HG02571 (cell line): Measurements from ENCODE around the gene NFASC.

ENCODE experiments used
- ATAC-seq: cut with Tn5 transposase; IDR thresholded peaks from one replicate; pipeline ENCODE4 v1.9.1; 2021; ENCODE audit warnings: mild to moderate bottlenecking, moderate library complexity; ENCODE audit not compliant: unreplicated experiment

NFASC gene

DNA sequence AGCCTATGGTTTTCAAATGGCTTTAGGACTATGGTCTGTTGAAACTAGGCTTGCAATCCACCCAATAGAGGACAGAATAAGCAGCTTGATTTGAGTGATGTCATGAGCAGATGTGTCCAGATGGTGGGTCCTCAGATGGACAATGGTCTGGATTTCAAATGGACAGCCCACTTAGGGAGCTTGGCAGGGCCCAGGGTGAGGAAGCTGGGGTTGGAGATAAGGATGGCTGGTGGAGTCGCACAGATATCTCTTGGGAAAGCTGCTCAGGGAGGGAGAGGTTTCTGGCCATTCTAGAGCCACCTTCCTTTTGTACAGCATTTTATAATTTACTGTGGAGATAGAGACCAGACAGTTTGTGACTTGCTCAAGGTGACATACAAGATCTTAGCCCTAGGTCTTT is 55.0 kb downstream of the NFASC start:
- ATAC-seq = no peak

DNA sequence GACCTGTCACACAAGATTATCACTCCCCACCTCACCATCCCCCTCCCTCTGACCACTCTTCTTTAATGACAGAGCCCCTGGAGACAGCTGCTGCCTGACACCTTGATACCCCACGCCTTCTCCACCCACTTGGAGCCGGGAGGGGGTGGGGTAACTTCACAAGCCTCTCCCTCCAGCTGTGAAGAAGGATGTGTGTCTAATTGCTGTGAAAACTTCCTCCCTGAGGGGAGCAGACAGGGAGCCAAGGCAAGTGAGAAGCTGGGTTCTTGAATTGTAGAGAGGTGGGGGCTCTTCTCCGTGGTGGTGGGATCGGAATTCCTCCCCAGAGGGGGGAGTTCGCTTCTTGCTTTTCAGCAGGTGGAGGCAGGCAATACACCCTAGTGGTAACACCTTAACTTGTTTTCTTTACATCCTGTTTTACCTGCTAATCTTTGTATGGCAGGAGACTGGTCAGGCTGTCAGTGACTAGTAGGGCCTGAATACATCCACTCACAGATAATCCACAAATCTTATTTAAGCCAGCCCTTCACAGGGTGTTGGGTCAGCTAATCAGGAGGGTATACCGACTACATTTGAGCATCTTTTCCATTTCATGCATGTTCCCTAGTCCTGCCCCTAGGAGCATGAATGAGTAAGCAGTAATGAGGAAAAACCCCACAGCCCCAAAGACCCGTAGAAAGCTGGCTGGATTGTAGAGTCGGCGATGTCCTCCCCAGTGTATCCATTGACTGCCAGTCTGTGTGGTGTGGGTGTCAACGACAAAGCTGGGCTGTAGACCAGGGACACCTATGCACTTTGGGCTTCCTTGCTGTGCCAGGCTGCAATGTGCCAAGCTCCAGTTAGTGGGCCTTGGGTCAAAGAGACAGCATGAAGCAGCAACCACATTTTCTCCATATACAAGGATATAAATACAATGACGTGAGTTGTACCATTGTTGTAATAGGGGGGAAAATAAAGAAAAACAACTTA is 57.3 kb downstream of the NFASC start:
- ATAC-seq = no peak

DNA sequence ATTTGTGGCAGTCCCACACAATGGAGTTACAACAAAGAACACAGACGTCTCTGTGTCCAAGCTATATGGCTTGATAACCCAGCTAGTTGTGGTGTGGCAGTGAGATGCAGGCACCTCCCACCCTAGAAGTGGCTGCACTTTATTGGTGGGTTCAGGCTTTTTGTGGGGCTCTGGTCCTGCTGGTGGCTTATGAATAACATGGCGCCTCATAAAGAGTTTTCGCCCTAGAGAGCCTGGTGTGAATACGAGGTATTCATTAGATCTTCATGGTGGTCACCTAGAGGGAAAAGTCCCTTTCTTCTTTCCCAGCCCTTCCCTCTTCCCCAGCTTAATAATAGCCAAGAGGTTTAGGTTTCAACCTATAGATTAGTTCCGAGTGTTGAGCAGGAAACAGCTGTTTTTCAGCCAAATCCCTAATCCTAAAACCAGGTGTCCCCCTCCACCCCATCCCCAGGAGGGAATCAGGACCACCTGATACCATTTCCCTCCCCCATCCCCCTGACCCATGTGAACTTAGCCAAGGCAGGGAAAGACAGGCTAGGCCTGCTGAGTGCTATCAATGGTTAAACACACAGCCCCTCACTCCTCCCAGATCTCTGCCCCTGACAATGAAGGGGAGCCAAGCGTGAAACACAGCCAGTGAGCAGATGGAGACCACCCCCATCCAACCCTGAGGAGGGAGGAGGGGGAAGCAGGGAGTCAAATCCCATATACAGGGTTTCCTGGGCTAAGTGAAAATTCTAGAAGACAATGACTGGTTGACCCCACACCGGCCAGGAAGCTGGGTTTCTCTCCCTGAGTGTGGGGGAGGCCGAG is 58.2 kb downstream of the NFASC start:
- ATAC-seq = no peak

DNA sequence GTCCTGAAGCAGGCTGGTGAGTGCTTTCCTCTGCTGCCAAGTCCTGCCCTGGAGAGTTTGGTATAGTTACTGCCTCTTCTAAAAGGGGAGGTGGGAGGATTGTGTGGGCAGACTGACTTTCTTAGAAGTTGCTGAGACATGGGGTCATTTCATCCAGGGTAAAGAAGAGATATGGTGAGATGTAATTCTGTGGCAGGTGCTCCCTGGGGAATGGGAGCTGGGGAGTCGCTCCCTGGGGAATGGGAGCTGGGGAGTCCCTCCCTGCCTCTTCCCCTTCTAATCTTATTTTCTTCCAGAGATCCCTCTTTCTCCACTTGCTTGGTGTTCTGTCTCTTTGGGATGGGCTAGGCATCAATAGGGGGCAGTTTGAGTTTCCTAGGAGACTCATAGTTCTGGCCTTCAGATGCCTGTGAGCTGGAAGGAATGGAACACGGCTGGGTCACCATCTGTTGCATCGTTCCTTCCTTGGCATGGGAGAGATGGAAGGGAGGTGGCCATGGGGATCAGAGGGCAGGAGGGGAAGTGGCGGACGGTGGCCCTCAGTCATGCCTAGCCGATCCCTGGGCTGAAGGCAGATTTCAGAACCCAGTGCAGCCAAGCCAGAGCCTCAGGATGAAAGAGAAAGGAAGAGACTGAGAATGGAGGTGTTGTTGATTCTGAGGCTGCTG is 59.0 kb downstream of the NFASC start:
- no peak for ATAC-seq

DNA sequence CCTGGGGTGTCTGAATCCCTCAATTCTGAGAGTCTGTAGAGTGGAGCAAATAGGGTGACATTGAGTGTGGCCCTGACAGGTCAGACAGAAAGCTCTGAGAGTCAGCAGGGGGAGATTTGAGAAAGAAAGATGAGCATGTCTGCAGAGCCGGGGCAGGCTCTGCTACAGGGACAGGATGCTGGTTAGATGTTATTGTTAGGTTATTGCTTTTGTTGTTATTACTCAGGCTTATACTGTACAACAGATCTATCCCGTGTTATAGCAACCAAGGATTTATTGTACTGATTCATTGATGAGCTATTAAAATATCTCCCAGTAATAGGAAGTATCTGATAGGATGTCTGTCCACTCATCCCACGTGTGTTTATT is 59.5 kb downstream of the NFASC start:
- ATAC-seq = no peak

DNA sequence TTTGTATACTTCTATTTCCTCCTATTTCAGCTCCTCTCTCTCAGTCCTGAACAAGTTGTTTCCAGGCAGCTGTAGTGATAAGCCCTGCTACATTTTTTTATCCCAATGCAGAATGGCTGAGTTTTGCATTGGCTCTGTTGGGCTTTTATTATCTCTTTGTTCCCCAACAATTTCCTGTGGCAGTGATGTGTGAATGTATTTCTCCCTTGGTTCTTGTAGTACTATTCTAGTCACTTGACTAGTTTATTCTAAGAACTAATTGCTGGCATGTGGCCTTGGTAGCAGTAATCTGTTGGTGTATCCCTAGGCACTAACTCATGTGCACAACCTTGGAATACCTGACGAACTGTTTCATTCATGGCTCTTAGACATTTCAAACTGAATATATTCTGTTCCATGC is 60.7 kb downstream of the NFASC start:
- no peak for ATAC-seq

DNA sequence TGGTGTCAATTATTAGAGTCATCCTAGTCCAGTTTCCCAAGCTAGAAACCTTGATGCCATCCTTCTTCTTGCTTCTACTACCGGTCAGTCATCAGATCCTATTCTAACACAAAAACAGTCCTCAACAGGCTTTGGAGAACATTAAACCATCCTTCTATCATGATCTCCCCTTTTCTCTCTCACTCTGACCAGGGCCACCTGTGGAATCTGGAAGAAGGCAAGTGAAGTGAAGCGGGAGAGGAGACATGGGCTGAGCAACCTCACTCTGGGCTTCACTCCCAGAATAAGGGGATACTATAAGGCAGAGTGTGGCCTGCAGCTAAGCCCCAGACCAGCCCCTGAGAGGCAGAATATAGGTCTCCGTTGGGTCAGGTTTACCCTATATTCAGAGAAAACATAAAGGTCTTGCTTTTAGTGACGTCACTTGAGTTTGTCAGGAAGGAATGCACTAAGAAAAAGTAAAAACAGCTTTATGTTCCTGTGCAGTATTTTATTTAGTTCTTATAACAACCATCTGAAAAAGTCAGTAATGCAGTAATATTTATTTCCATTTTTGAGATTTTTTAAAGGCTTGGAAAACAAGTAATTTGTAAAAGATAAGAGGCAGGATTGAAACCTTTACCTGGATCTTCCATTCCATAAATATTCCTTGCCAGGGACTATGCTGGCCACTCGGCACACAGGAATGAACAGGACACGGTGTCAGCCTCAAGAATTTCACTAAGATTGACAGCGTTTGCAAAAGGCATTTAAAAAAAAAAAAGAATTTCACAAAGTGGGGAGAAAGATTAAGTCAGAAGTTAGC is 61.3 kb downstream of the NFASC start:
- ATAC-seq = no peak

DNA sequence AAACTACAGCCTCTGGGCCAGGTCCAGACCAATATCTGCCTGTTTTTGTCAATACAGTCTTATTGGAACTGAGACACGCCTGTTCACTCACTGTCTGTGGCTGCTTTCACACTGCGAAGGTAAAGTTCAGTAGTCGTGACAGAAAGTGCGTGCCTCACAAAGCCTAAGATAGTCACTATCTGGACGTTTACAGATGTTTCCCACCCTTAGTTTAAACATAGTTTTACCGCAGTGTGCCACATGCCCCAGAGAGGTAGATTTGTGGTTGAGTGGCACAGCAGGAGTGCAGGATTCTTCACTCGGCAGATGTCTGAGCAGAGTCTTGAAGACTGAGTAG is 61.9 kb downstream of the NFASC start:
- ATAC-seq = no peak

DNA sequence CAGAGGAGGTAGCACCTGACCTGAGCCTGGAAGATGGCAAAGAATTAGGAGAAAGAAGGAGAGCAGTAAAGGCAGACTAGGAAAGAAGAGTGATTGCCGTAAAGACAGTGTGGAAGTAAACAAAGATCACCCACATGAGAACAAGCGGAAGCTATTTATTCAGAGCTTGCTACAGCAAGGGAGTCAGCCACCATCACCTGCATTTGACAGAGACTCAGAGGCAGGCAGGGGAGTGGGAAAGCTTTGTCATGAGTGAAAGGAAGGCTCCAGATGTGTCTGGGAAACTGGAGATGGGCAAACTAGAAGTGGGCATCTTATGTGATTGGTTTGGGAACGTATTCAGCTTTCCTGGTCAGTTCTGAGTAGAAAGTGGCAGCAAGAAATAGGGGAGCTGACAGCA is 64.5 kb downstream of the NFASC start:
- no peak for ATAC-seq

DNA sequence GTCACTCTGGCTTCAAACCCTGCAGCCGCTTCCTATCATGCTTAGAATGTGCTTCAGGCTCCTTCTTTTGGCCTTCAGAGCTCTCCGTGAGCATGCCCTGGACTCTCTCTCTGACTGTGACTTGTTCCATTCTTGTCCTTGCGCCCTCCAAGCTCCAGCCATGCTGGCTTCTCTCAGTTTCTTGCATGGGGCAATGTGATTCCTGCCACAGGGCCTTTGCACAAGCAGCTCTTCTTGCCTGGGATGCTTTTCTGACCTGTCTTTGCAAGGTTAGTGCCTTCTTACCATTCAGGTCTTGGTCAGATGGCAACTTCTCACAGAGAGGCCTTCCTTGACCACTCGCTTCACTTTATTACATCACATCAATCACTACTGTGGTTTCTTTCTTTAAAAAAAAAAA is 66.1 kb downstream of the NFASC start:
- ATAC-seq = no peak

DNA sequence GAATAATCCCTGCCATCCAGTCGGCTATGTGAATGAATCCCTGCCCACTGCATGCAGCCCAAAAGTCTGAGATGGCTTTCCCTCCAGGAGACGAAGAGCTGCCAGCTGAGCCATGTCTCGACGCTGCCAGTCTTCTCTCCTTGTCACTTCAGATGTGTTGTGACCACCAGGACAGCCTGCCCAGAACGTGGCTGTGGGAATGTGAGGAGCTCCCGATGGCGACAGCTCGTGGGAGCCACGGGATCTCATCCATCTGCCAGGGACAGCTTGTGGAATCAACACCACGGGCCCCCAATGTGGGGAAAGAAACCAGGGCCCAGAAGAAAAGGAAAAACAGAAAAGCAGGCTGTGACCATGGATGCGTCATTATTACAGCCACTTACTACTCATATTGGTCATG is 67.2 kb downstream of the NFASC start:
- ATAC-seq = no peak

DNA sequence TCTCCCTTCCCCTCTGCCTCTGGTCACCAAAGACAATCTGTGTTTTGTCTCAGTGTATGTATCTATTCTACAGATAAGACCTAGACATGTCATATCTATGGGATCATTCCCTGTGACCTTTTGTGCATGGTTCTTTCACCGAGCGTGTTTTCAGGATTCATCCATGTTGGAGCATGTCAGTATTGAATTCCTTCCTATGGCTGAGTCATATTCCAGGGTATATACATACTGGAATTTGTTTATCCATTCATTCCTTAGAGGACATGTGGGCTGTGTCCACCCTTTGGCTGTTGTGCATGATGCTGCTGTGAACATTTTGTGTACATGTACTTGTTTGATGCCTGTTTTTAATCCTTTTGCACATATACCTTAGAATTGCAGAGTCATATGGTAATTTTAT is 69.9 kb downstream of the NFASC start:
- ATAC-seq = no peak

DNA sequence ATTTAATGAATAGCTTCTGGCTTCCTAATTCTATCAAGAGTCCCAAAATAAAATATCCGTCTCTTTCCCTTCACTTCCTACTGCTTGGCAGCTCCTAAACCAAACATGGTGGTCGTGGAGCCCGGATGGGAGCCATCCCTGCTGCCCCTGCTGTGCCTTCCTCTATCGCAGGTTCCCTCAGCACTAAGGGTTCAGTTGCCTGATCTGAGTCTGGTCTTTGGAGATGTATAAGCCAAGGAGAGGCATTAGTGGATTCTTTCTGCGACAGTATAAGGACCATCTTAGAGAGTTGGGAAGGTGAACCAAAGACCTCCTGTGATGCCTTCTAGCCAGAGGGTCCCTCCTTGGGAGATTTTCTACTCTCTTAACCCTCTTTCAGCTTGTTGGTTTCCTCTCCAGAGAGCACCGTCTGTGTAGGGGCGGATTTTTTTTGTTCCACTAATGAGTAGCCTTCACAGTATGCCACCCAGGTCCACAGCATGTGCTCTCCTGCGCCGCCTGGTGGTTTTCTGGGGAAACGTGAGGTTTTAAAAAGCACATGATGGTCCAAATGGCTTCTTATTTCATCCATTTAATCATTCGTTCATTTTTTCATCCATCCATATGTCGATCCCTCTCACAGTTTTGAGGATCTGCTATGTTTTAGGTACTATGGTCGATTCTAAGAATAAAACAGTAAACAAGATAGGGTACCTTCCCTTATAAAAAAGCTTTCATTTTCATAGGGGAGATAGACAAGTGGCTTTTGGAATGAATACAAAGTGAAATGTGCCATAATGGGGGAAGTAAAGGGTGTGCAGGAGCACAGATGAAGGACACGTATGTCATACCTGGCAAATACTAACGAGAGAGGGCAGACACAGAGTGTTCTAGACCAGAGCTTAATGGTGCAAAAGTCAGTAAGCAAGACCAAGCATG is 71.0 kb downstream of the NFASC start:
- no peak for ATAC-seq

DNA sequence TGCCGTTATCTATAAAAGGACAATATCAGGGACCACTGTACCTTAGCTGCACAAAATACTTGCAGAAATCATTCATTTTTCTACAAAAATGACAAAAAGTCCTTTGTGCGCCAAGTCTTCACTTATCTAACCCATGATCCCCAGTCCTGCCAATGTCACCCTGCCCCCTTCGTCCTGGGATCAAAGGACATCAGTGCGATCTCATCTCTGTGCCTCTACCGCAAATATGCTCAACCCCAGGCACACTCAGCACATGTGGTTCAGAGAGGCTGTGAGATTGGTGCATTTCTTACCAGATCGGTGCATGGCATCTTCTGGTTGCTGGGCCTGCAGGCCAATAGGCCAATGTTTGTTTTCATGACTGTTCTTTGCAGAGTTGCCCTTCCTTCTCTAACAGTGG is 72.8 kb downstream of the NFASC start:
- ATAC-seq = no peak

DNA sequence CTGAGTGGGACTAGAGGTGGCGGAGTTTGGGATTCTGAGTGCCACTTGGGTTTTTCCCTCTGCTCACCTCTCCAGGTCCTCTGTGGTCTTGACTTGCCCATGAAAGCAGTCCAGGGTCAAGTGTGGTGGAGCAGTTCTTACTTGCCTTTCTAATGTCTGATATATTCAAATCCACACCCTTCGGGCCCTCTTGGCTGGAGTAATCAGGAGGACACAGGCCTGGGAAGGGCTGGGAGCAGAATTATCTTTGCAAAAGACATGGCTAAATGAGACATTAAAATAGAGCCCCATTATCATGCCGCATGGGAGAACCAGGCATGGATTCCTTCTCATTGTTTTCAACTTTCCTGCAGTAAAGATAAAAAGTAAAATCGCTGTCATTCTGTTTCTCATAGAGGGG is 74.0 kb downstream of the NFASC start:
- no peak for ATAC-seq

DNA sequence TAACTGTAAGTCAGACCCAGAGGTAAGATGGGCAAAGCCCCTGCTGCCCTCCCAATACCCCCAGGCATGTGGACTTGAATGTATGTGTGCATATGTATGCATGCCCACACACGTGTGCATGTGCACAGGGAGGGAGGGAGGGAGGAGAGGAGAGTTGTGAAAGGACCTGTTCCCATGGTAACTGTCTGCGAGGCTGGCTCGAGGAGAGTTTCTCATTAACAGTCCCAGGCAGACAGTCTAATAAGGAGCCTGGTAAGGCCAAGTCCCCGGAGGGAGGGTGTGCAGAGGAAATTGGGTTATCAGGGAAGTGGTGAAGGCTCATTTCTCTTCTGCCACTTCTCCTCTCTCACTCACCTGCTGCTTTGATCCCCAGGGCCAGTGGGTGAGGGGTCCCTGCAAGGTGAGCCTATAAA is 74.9 kb downstream of the NFASC start:
- no peak for ATAC-seq

DNA sequence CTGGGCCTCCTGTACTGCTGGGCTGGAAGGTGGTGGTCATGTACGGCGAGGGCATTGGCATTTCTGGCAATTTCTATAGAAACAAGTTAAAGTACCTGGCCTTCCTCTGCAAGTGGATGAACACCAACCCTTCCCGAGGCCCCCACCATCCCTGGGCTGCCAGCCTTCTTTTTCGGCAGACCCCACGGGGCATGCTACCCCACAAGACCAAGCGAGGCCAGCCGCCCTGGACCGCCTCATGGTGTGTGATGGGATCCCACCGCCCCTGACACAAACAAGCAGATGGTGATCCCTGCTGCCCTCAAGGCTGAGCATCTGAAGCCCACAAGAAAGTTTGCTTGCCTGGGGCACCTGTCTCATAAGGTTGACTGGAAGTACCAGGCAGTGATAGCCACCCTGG is 76.0 kb downstream of the NFASC start:
- no peak for ATAC-seq

DNA sequence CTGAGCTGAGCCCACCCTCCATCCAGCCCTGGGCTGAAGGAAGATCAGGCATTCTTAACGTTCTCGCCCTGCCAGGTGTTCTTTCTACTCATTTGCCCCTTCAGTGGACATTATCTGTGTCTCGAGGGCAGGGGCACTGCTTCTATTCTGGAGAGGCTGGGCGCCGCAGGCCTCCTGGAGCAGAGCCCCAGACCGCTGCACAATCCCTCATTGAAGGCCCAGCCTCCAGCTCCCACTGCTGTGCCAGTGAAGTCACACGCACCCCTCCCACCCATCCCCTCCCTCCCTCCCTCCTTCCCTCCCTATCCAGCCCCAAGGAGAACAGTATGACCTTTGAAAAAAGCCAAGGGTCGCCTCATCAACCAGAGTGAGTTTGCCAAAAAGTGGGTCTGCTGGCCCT is 76.7 kb downstream of the NFASC start:
- no peak for ATAC-seq

DNA sequence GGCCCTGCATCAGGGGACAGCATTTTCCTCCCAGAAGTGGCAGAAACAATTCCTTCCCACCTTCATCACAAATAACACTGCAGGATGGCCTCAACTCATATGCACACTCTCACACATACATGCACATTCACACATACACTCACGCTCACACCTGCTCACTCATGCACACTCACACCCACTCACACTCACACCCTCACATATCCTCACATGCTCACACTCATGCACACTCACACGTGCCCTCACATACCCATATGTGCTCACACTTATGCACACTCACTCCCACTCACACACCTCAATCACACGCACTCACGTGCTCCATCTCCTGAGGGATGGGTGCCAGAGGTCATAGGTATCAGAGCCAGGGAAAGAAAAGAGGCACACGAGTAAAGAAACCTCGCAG is 77.1 kb downstream of the NFASC start:
- no peak for ATAC-seq
